GM19328 (cell line): Measurements from ENCODE around the gene EPB41L4A.
"Not testable (repeated sequence)": the region's sequence is repeated elsewhere in the genome, so short reads cannot be mapped to it uniquely, and the experiment has no call there.

ENCODE experiments used
- ATAC-seq: cut with Tn5 transposase; IDR thresholded peaks from one replicate; pipeline ENCODE4 v1.9.1; 2021; ENCODE audit warnings: mild to moderate bottlenecking, moderate library complexity; ENCODE audit not compliant: unreplicated experiment

The EPB41L4A gene

GRCh38 chr5:112401924-112402323 lies 17.2 kb downstream of the EPB41L4A start:
- ATAC-seq: no peak

GRCh38 chr5:112397690-112398089 lies 21.4 kb downstream of the EPB41L4A start:
- no peak for ATAC-seq

GRCh38 chr5:112396430-112396829 lies 22.6 kb downstream of the EPB41L4A start:
- no peak for ATAC-seq

- not testable (repeated sequence) for ATAC-seq
Observed at GRCh38 chr5:112395299-112395698, 23.8 kb downstream of the EPB41L4A start.

GRCh38 chr5:112390327-112390726 lies 28.8 kb downstream of the EPB41L4A start:
- no peak for ATAC-seq

GRCh38 chr5:112388739-112389138 lies 30.3 kb downstream of the EPB41L4A start:
- ATAC-seq: no peak

- ATAC-seq: no peak
Observed at GRCh38 chr5:112388074-112388473, 31.0 kb downstream of the EPB41L4A start.

- no peak for ATAC-seq
Observed at GRCh38 chr5:112386766-112387165, 32.3 kb downstream of the EPB41L4A start.

- no peak for ATAC-seq
Observed at GRCh38 chr5:112385969-112386368, 33.1 kb downstream of the EPB41L4A start.

- ATAC-seq: no peak
Observed at GRCh38 chr5:112385566-112385965, 33.5 kb downstream of the EPB41L4A start.

- ATAC-seq: no peak
Observed at GRCh38 chr5:112384523-112384922, 34.6 kb downstream of the EPB41L4A start.

GRCh38 chr5:112382886-112383285 lies 36.2 kb downstream of the EPB41L4A start:
- no peak for ATAC-seq

GRCh38 chr5:112381521-112381920 lies 37.6 kb downstream of the EPB41L4A start:
- no peak for ATAC-seq

- ATAC-seq: no peak
Observed at GRCh38 chr5:112379542-112380325, 39.3 kb downstream of the EPB41L4A start.

- ATAC-seq: no peak
Observed at GRCh38 chr5:112374818-112375217, 44.3 kb downstream of the EPB41L4A start.

- no peak for ATAC-seq
Observed at GRCh38 chr5:112374356-112374755, 44.7 kb downstream of the EPB41L4A start.

- ATAC-seq: no peak
Observed at GRCh38 chr5:112373885-112374284, 45.2 kb downstream of the EPB41L4A start.

GRCh38 chr5:112372543-112372942 lies 46.5 kb downstream of the EPB41L4A start:
- ATAC-seq: no peak

- ATAC-seq: no peak
Observed at GRCh38 chr5:112371067-112371466, 48.0 kb downstream of the EPB41L4A start.

GRCh38 chr5:112367400-112367799 lies 51.7 kb downstream of the EPB41L4A start:
- ATAC-seq: no peak

- ATAC-seq: no peak
Observed at GRCh38 chr5:112366987-112367386, 52.1 kb downstream of the EPB41L4A start.

- not testable (repeated sequence) for ATAC-seq
Observed at GRCh38 chr5:112360740-112361139, 58.3 kb downstream of the EPB41L4A start.
